GM21619 (cell line): ENCODE data around the gene DNAJC11.
"Not testable (repeated sequence)": the region's sequence is repeated elsewhere in the genome, so short reads cannot be mapped to it uniquely, and the experiment has no call there.

Experiments used
- ATAC-seq: cut with Tn5 transposase; IDR thresholded peaks from one replicate; pipeline ENCODE4 v1.9.1; 2021; ENCODE audit not compliant: unreplicated experiment

The DNAJC11 gene

DNA sequence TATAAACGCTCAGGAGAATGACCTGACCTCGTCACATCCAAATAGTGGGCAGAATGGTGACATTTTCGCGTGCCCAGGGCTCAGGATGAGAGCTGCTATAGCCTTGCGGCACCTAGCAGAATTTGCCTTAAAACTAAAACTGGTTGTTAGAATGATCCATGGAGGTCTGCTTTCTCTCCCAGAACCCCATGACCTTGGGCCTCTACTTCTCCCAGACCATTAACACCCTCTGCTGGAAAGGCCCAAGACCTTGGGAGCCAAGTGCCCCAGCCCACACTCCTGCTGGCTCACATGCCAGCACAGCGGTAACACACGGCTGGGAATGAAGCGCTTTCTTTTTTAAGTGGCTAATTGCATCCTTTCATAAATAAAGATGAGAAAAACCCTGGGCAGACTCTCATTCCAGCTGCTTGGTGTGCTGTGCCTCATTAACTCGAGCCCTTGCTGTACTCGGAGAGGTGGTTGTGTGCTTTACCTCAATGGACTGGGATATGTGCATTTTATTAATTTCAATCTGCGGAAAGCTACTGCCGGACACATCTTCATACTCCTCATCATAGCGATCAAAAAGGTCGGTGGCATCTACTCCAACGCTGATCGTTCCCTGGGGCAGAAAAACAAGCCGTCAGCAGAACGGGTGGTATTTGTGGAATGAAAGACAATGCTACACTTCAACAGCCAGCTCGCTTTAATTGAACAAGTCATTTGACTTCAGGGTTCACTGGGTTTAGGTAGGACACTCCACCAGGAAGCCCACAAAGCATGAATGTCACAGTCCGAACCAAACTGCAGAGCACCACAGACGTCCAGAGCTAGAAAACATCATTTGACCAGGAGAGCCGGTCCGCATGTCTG is 48.0 kb downstream of the DNAJC11 start:
- no peak for ATAC-seq

DNA sequence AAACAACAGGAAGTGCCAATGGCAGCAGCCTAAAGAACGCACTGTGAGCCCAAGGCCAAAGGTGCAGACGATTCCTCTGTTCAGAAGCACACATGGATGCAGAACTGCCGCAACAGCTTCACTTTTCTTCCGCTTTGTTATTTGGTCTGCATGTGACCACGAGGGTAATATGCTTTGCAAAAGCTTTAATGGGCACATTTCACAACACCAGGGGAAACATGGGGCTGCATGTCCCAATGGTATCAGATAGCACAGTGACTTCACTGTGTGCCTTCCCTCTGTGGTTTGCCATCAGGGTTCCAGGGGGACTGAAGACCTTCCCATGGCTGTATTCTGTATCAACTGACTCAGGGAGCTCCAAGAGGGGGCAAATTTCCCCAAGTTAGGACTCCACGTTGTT is 48.6 kb downstream of the DNAJC11 start:
- no peak for ATAC-seq

DNA sequence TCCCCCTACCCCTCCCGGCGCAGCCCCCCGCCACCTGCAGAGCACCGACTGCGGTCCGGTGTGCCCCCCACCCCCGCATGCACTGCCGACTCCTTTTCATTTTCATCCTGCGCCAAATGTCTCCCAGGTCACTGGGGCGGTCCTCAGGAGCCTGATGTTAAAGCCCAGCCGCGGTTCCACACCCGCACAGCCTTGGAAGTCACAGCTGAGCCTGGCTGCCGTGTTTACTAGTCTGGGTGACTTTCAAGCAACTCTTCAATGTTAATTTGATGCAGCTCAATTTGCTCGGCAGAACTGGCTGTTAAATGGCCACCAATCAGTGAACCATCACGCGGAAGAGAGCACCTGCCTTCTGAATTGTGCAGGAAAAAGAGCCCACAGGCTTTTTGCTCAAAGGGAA is 49.7 kb downstream of the DNAJC11 start:
- no peak for ATAC-seq

DNA sequence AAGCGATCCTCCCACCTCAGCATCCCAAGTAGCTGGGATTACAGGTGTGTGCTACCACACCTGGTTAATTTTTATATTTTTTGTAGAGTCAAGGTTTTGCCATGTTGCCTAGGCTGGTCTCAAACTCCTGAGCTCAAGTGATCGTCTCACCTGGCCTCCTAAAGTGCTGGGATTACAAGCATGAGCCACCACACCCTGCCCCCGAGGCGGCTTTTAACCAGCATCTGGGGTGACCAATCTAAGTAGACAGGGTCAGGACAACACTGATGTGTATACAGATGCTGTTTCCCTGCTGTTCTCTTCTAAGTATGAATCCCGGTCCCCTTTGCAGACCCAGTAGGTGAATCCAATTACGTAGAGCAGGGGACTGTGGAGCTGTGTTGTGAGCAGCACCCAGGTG is 53.1 kb downstream of the DNAJC11 start:
- ATAC-seq: no peak

DNA sequence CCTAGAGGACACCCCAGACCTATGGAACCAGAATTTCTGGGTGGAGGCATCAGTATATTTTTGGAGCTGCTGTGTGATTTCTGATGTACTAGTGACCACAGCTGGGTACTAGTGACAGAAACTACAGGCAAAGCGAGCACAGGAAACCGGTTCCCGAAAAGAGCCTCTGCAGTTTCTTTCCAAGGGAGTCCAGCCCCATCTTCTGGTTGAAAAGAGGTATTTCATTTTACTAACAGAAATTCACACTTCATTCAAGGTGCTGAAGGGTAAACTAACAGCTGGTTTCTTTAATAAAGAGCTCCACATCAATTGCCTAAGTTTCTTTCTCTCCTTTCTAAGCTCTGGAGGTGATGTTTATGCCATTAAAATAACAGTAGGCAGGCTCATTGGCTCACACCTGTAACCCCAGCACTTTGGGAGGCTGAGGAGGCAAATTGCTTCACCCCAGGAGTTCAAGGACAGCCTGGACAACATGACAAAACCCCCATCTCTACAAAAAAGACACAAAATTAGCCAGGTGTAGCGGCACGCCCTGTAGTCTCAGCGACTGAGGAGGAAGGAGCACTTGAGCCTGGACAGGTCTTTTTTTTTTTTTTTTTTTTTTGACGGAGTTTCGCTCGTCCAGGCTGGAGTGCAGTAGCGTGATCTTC is 55.0 kb downstream of the DNAJC11 start:
- ATAC-seq: no peak

DNA sequence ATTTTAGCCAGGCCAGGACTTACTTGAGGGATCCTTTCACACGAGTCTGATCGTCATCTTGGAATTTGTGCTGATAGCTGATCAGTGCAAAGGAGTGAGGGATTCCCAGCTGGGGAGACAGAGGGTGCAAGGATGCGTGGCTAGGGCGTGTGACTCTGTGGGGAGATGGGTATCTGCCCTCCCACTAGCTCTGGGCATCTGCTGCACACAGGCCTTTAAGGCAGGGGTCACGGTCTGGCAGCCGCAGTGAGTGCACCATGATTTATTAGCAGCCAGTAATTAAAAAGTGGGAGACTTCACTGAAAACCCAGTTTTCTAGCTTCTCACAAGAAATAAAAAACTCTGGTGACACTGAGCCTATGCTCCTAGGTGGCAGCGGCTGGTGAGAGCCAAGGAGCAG is 56.6 kb downstream of the DNAJC11 start:
- ATAC-seq: no peak

DNA sequence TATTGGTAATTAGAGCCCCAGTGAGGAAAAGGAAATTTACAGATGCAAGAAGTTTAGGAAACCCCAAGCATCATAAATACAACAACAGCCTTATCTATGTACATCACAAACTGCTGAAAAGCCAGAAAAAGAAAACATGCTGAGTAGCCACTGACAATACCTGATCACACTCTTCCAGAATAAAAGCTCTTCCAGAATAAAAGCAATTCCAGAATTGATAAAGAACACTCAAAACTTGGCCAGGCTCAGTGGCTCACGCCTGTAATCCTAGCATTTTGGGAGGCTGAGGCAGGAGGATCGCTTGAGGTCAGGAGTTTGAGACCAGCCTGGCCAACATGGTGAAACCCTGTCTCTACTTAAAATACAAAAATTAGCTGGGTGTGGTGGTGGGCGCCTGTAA is 60.7 kb downstream of the DNAJC11 start:
- not testable (repeated sequence) for ATAC-seq

DNA sequence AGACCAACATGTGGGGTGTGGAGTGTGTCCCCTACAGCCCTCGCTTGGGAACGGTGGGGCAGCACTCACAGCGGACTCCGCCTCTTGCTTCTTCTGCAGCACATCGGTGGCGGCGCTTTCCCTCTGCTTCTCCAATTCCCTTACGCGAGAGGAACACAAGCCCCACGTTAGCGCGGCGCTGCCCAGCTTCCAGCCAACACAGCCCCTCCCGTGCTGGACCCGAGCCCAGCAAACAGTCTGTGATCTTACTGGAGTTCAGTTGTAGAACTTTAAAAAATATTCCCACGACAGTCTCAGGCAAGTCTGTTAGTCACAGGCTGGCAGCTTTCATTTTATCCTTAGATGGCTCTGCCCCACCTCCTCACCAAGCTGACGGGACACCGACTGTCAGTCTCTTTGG is 63.4 kb downstream of the DNAJC11 start:
- ATAC-seq: no peak

DNA sequence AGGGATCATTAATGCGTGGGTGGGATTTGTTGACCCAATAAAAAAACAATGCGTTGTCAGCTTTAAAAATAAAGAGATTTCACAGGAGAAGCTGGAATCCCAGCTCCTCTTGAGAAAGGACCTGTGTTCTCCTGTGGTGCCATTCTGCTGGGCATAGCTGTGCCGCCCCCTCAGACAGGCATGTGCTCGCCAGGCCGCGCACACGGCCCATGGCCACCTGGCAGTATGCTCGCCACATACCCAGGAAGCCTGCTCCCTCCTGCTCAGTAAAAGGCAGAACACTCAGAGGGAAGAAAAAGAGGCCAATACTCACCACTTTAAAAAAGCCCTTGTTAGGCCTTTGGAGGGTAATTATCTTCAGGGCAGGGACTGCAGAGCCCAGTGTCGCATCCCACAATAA is 63.8 kb downstream of the DNAJC11 start:
- ATAC-seq: no peak

DNA sequence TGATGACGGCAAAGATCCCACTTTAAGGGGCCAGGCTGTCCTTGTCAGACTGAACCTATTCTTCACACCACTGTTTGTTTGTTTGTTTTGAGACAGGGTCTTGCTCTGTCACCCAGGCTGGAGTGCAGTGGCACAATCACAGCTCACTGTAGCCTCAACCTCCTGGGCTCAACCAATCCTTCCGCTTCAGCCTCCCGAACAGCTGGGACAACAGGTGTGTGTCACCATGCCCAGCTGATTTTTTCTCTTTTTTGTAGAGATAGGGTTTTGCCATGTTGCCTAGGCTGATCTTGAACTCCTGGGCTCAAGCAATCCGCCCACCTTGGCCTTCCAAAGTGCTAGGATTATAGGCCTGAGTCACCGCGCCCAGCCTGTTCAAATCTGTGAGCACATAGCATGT is 64.8 kb downstream of the DNAJC11 start:
- not testable (repeated sequence) for ATAC-seq

DNA sequence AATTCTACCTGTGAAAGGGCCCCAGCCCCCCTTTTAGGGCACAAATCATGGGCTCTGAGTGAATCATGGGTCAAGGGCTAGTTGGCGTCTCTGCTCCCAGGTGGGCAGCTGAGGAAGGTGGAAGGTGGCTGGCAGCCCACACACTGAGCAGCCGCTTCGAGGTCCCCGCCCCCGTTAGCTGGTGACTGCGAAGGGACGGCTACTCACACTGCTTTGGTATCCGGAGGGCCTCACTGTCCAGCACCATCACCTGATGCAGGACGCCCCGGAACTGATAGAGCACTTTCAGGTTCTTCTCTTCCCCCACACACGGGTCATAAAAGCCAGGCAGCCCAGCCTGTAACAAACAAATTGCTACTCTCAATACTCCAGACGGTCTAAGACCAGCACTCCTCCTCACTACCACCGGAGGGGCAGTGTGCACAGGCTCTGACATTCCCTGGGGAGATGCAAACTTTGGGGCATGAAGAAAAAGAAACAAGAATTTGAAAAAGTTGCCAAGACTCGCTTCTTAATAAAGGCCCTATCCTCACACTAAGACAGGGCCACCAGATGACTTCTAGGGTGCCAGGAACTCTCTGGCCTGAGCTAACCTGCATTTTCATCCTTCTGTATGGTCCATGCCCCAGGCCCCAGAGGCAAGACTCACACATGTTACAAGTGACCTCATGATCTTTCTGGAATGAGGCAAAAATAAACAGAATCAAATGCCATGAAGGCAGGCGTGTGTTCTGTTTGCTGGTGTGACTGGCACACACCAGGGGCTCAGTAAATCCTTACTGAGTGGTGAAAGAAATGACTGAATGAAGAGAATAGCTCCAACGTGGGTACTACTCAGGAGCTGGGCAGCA is 65.5 kb downstream of the DNAJC11 start:
- ATAC-seq: no peak

DNA sequence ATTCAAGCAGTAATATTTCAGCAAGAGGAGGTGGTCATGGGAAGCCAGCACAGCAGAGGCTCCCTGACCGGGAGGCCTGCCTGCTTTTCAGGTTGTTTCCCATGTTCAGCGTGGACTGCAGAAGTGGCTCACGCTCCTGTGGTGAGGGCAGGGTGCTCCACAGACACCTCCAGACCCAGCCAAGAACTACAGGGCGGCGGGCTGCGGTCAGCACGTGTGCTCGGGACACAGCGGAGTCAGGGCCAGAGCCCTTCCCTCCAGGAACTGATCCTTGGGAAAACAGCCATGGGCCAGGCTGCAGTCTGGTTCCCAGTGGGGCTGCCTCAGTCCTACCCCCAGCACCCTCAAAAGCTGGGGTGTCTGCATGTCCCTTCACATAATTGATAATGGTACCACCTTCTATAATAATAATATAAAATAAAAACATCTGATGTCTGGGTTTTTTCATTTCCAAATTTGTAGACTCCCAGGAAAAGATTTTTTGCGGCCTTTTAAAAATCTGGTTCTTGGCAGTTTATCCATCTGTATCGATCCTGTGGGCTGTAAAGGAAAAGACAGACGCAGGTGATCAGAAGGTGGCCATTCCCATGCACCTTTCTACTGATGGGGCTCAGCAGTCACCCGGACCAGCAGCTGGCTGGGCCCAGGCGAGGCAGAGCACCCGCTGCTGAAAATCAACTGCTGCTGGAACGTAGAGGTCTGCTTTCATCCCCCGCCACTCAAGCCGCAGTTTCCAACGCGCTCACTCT is 66.3 kb downstream of the DNAJC11 start:
- ATAC-seq: no peak

DNA sequence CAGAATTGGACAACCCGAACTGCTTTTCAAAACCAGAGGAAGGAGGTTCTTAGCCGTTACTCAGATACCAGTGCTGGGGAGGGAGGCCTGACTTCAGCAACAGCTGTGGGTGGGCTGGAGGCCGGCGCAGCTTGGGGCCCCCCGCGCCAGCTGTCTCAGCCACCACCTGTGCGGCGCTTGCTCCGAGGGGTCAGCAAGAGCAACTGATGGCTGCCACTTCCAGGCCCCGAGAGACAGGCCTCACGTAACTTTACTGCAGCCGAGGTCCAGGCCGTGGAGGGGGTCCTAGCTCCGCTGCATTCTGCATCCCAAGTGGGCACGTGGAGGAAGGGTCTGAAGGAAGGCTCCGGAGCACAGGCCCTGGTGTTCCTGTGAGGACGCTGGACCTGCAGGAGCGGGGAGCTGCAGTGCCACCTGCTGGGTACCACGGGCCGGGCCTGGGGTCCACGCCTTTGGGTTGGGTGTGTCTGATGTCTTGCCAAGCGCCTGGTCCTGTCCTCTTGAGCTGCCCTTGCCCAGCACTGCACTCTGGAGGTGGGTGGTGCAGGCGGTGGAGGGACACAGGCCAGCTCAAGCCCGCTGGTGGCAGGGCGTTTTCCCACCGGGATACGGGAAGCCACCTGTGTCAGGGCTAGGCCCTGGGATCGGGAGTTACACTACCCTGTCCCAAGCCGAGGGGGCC is 67.1 kb downstream of the DNAJC11 start:
- no peak for ATAC-seq

DNA sequence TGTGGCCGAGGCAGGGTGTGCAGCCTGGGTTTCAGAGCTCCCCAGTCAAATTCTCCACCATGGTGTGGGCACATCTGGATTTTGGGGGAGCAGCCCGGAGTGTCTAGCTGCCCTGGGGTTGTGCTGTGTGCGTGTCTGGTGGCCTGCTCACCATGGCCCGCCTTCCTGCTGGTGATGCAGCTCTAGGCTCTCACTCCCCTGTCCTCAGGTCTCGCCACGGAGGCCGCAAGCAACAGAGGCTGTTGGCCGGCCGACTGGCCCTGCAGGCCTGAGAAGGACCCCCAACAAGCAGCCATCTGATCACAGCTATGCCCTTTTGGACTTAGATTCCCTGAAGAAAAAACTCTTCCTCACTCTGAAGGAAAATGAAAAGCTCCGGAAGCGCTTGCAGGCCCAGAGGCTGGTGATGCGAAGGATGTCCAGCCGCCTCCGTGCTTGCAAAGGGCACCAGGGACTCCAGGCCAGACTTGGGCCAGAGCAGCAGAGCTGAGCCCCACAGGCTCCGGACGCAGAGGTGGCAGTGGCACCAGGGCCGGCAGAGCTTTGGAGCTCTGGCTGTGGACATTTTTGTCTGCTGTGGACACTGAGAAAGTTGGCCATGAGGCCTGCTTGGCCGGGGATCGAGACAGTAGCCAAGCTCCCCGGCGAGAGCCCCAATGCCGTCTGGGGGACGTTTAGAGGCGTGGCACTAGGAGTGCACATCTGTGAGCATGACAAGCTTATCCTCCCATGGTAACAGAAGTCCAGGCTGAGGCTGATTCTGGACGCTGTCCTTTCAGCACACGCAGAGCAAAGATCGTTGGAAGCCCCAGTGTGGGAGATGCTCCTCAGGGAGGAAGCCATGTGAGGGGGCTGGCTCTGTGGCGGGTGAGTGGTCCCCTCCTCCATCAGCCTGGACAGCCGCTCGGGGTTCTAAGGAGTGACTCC is 68.8 kb downstream of the DNAJC11 start:
- ATAC-seq: no peak

DNA sequence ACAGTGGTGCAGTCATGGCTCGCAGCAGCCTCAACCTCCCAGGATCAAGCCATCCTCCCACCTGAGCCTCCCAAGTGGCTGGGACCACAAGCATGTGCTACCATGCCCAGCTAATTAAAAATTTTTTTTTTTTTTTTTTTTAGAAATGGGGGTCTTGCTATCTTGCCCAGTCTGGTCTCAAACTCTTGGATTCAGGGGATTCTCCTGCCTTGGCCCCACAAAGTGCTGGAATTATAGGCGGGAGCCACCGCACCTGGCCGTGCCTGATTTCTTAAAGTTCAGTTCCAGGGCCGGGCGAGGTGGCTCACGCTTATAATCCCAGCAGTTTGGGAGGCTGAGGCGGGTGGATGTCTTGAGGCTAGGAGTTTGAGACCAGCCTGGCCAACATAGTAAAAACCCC is 70.6 kb downstream of the DNAJC11 start:
- no peak for ATAC-seq

DNA sequence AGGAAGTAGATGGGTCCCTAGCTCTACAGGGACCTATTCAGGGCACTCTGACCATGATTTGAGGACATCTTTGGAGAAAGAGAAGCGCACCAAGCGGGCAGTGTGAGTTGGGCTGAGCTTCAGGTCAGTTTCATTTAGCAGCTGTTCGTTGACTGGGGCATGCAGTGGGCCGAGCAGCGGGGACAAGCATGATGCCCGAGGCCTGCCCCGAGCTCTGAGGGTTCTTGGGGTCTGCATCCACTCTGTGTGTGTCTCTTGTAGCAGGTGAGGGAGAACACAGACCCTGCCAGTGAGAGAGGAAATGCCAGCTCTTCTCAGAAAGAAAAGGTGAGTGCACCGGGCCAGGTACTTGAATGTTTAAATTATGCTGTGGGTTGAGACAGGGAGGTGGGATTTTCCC is 71.6 kb downstream of the DNAJC11 start:
- ATAC-seq: no peak

DNA sequence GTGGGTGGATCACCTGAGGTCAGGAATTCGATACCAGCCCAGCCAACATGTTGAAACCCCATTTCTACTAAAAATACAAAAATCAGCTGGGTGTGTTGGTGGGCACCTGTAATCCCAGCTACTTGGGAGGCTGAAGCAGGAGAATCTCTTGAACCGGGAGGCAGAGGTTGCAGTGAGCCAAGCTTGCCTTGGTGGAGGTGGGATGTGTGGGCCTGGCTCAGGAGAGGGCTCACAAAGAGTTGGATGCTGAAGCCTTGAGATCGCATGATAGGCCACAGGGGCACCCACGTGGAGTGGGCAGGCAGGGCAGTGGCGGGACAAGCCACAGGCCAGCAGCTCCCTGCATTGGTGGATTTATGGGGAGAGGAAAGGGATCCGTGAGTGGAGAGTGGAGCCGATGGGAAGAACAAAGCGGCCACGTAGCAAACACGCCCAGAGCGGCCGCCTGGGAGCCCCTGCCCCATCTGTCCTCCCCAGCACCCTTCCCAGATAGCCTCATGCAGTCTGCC is 72.6 kb downstream of the DNAJC11 start:
- ATAC-seq: no peak

DNA sequence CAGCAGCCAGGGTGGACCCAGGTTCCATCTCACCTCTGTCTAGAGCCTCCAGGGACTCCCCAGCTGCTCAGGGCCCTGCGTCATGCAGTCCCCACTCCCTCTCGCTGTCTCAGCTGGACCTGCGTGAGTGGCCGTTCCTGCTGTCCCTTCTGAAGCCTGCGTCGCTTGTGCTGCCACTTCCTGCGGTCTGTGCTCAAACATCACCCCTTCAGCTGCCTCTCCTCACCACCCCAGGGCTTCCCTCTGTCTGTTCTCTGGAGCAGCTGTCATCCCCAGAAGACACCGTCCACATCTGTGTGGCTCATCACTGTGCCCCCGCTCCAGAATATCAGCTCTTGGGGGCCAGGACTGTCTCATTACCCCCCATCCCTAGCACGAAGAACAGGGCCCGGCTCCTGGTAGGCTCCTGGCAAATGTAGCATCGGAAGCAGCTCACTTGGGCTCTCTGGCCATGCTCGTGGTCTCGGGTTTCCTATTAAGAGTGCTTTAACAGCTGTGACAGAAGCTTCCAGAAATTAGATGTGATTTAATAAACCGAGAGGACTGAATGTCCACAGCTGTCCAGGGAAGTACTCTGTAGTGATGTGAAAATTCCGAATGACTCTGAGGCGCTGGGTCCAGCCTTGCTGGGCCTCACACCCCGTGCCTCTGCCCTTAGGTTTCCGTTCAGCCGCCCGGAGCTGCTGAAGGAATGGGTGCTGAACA is 73.6 kb downstream of the DNAJC11 start:
- no peak for ATAC-seq

DNA sequence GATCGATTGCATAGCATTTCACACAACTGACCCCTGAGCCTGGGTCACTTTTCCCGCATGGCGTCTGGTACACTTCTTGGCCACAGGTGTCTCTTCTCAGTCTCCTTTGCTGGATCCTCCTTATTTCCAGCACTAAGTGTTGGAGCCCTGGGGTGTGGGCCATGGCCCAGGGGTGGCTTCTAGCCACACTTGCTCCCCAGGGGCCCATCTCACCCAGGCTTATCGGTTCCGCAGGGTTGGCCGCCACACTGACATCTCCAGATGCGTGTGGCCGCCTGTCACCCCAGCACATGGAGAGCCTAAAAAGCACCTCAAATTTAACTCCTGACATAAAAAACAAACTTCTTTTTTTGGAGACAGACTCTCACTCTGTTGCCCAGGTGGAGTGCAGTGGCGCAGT is 74.6 kb downstream of the DNAJC11 start:
- no peak for ATAC-seq
